Measurements from ENCODE around the gene EZH2. TPM values are rescaled to one million over a fixed set of nuclear protein-coding genes. Genes with fewer than 3 reads are reported as not detected.

Gene EZH2
- polyA plus RNA-seq, 1 donor from 2014 or later: 67.2 TPM

GRCh38 chr7:148862481-148862880, 21.6 kb downstream of the EZH2 start:
- Histone ChIP-seq H3K9me2 (ENCODE audit: insufficient read depth, low read length) (no peaks in the 10 kb centered on the region), H3K79me2 (replicated peaks; ENCODE audit: insufficient read depth, low read length) (peaks cover 82% of the 10 kb centered on the region), H3K36me3 (ENCODE audit: insufficient read depth, low read length) (no peaks in the 10 kb centered on the region), H3F3A (ENCODE audit: insufficient read depth, low read length, poor library complexity, severe bottlenecking) (peaks cover 6% of the 10 kb centered on the region), H4K20me1 (ENCODE audit: insufficient read depth) (no peaks in the 10 kb centered on the region), H2AFZ (ENCODE audit: low read depth, low read length) (no peak overlapping the region), H3K9ac (ENCODE audit: low read length) (no peak overlapping the region), H3K27me3 (ENCODE audit: insufficient read depth, low read depth, low read length) (no peaks in the 10 kb centered on the region), H3K4me3 (ENCODE audit: low read length) (no peak overlapping the region), H3K27ac (ENCODE audit: low read length) (no peak overlapping the region), H3K9me3 (ENCODE audit: low read length) (peaks cover 2% of the 10 kb centered on the region), H3K4me2 (ENCODE audit: low read length) (no peak overlapping the region)
- TF ChIP-seq, protein P1, sequence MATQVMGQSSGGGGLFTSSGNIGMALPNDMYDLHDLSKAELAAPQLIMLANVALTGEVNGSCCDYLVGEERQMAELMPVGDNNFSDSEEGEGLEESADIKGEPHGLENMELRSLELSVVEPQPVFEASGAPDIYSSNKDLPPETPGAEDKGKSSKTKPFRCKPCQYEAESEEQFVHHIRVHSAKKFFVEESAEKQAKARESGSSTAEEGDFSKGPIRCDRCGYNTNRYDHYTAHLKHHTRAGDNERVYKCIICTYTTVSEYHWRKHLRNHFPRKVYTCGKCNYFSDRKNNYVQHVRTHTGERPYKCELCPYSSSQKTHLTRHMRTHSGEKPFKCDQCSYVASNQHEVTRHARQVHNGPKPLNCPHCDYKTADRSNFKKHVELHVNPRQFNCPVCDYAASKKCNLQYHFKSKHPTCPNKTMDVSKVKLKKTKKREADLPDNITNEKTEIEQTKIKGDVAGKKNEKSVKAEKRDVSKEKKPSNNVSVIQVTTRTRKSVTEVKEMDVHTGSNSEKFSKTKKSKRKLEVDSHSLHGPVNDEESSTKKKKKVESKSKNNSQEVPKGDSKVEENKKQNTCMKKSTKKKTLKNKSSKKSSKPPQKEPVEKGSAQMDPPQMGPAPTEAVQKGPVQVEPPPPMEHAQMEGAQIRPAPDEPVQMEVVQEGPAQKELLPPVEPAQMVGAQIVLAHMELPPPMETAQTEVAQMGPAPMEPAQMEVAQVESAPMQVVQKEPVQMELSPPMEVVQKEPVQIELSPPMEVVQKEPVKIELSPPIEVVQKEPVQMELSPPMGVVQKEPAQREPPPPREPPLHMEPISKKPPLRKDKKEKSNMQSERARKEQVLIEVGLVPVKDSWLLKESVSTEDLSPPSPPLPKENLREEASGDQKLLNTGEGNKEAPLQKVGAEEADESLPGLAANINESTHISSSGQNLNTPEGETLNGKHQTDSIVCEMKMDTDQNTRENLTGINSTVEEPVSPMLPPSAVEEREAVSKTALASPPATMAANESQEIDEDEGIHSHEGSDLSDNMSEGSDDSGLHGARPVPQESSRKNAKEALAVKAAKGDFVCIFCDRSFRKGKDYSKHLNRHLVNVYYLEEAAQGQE (IDR thresholded peaks at IDR 0.05; ENCODE audit: borderline replicate concordance): no peak
- TF ChIP-seq EP300 (conservative IDR thresholded peaks at IDR 0.05; ENCODE audit: poor library complexity, severe bottlenecking) (no peak), CTCF (IDR thresholded peaks at IDR 0.05; ENCODE audit: poor library complexity, severe bottlenecking) (no peak), POLR2AphosphoS5 (IDR thresholded peaks at IDR 0.05) (no peak)

DNA sequence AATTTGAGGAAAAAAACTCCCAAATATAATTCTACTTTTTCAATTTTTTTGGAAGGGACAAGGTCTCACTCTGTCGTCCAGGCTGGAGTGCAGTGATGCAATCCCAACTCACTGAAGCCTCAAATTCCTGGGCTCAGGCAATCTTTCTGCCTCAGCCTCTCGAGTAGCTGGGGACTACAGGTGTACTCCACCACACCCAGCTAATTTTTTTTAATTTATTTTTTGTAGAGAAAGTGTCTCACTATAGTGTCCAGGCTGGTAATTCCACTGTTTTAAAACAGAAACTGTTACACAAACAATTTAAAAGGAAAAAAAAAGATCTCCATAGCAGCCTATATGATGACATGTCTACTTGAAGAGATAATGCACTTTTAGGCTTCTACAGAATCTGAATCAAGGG, 25.6 kb downstream of the EZH2 start:
- H3K9me3 ChIP-seq (ENCODE audit: low read length): no peaks in the 10 kb centered on the region
- H3K9me2 ChIP-seq (ENCODE audit: insufficient read depth, low read length): no peaks in the 10 kb centered on the region
- no peak overlapping the region for H3K9ac ChIP-seq (ENCODE audit: low read length)
- no peak overlapping the region for H3K4me3 ChIP-seq (ENCODE audit: low read length)
- no peak overlapping the region for H3K4me2 ChIP-seq (ENCODE audit: low read length)
- TF ChIP-seq MXI1 (conservative IDR thresholded peaks at IDR 0.05; ENCODE audit: poor library complexity, severe bottlenecking) (no peak), TAF1 (IDR thresholded peaks at IDR 0.05; ENCODE audit: low read depth) (no peak), EP300 (conservative IDR thresholded peaks at IDR 0.05; ENCODE audit: poor library complexity, severe bottlenecking) (no peak), POLR2AphosphoS5 (IDR thresholded peaks at IDR 0.05) (no peak), RAD21 (conservative IDR thresholded peaks at IDR 0.05) (no peak), EZH2 (IDR thresholded peaks at IDR 0.05; ENCODE audit: borderline replicate concordance, insufficient read depth, low read length, poor library complexity, severe bottlenecking) (no peak), CTCF (IDR thresholded peaks at IDR 0.05; ENCODE audit: poor library complexity, severe bottlenecking) (no peak), SMC3 (conservative IDR thresholded peaks at IDR 0.05; ENCODE audit: poor library complexity) (no peak)
- TF ChIP-seq, protein P1 (IDR thresholded peaks at IDR 0.05; ENCODE audit: borderline replicate concordance): no peak
- H2AFZ ChIP-seq (ENCODE audit: low read depth, low read length): no peak overlapping the region
- no peaks in the 10 kb centered on the region for H4K20me1 ChIP-seq (ENCODE audit: insufficient read depth)
- H3F3A ChIP-seq (ENCODE audit: insufficient read depth, low read length, poor library complexity, severe bottlenecking): peaks cover 6% of the 10 kb centered on the region
- H3K27me3 ChIP-seq (ENCODE audit: insufficient read depth, low read depth, low read length): no peaks in the 10 kb centered on the region
- H3K36me3 ChIP-seq (ENCODE audit: insufficient read depth, low read length): no peaks in the 10 kb centered on the region
- no peak overlapping the region for H3K27ac ChIP-seq (ENCODE audit: low read length)
- H3K79me2 ChIP-seq (replicated peaks; ENCODE audit: insufficient read depth, low read length): peaks cover 84% of the 10 kb centered on the region

Data from neural cell (in vitro differentiated cells).